Endodermal cell (in vitro differentiated cells): ENCODE measurements around the gene ELP1. TPM values are rescaled to one million over a fixed set of nuclear protein-coding genes. Genes with fewer than 3 reads are reported as not detected.
"Not testable (repeated sequence)": the region's sequence is repeated elsewhere in the genome, so short reads cannot be mapped to it uniquely, and the experiment has no call there.

Experiments
- DNase-seq: peaks from one replicate; pipeline ENCODE4 v3.0.0-alpha.2; 2017
- H3K27ac ChIP-seq: 2 replicates; pipeline ENCODE4 v1.5.1; 2013; ENCODE audit warnings: mild to moderate bottlenecking, low read depth, low read length, moderate library complexity
- H3K27me3 ChIP-seq: 2 replicates; pipeline ENCODE4 v1.6.1; 2013; ENCODE audit warnings: mild to moderate bottlenecking, low read length, moderate library complexity; ENCODE audit not compliant: insufficient read depth, control insufficient read depth, poor library complexity, severe bottlenecking
- H3K36me3 ChIP-seq: 2 replicates; pipeline ENCODE4 v1.7.0; 2013; ENCODE audit warnings: mild to moderate bottlenecking, low read length, moderate library complexity; ENCODE audit not compliant: control insufficient read depth, insufficient read depth
- H3K4me1 ChIP-seq: one replicate; pipeline ENCODE4 v1.7.0; 2013; ENCODE audit warnings: low read length; ENCODE audit not compliant: control insufficient read depth, insufficient read depth
- H3K4me3 ChIP-seq: 2 replicates; pipeline ENCODE4 v1.5.1; 2013; ENCODE audit warnings: mild to moderate bottlenecking, low read length, moderate library complexity
- H3K9ac ChIP-seq: 2 replicates; pipeline ENCODE4 v1.6.1; 2013; ENCODE audit warnings: mild to moderate bottlenecking, low read length, moderate library complexity; ENCODE audit not compliant: poor library complexity, severe bottlenecking; ENCODE audit errors: extremely low read depth
- H3K9me3 ChIP-seq: 2 replicates; pipeline ENCODE4 v1.6.1; 2013; ENCODE audit warnings: mild to moderate bottlenecking, low read length, moderate library complexity; ENCODE audit not compliant: control insufficient read depth
- H3K27ac Mint-ChIP-seq: 2 replicates; pipeline ENCODE4 v1.8.0; 2020; ENCODE audit warnings: mixed read lengths
- H3K27me3 Mint-ChIP-seq: 2 replicates; pipeline ENCODE4 v1.8.0; 2021; ENCODE audit warnings: mild to moderate bottlenecking, mixed read lengths; ENCODE audit not compliant: insufficient read depth
- H3K36me3 Mint-ChIP-seq: 2 replicates; pipeline ENCODE4 v1.8.0; 2020; ENCODE audit warnings: low read depth, mixed read lengths
- H3K4me1 Mint-ChIP-seq: 2 replicates; pipeline ENCODE4 v1.8.0; 2020; ENCODE audit warnings: mixed read lengths
- H3K4me3 Mint-ChIP-seq: 2 replicates; pipeline ENCODE4 v1.8.0; 2020; ENCODE audit warnings: mild to moderate bottlenecking, moderate library complexity, mixed read lengths
- H3K9me3 Mint-ChIP-seq: 2 replicates; pipeline ENCODE4 v1.8.0; 2020; ENCODE audit warnings: mild to moderate bottlenecking, mixed read lengths
- CTCF ChIP-seq: fragments of 200-600 bp; sonication (generic); conservative IDR thresholded peaks from 2 replicates; pipeline ENCODE4 v1.5.0; 2021; ENCODE audit warnings: antibody characterized with exemption, mild to moderate bottlenecking
- WGBS, 2 experiments: methylation state at CpG; one replicate each; pipeline versions ENCODE4 v1.1.5 to v1.1.7; 2013; ENCODE audit warnings: missing lambda C conversion rate in 2 of 2, mixed read lengths in 1 of 2; ENCODE audit not compliant: insufficient coverage in 1 of 2, insufficient read length in 1 of 2; 5-methylcytosine and 5-hydroxymethylcytosine counted together
- total RNA-seq, 2 donors: library from RNA; stranded (reverse); fragmentation: NEBNext Ultra II Directional in 1 of 2; extraction: Animal tissue kit (Norgen Biotek cat#: 25700) in 1 of 2; gene quantifications; 2 replicates in 1 of 2; 3 replicates in 1 of 2; pipeline ENCODE4 v1.2.1, GENCODE V29; 2021

The ELP1 gene
- total RNA-seq, 2 donors from 2014 or later = 32.9 to 37.1 TPM

- no peaks in the 10 kb centered on the region for H3K9me3 Mint-ChIP-seq
- H3K36me3 Mint-ChIP-seq = peaks cover 66% of the 10 kb centered on the region
- Histone ChIP-seq H3K4me1 (no peaks in the 10 kb centered on the region), H3K9me3 (no peaks in the 10 kb centered on the region), H3K9ac (no peak overlapping the region), H3K36me3 (peaks cover 91% of the 10 kb centered on the region), H3K27me3 (no peaks in the 10 kb centered on the region), H3K27ac (no peak overlapping the region), H3K4me3 (no peak overlapping the region)
- H3K4me1 Mint-ChIP-seq = no peaks in the 10 kb centered on the region
- no peak overlapping the region for H3K27ac Mint-ChIP-seq
- DNase-seq = no peak
- TF ChIP-seq CTCF = no peak
- no peak overlapping the region for H3K4me3 Mint-ChIP-seq
- 100% methylated on average over 2 of the region's 2 CpGs; no CpG with 5 or more reads in 1 of the 2 experiments for WGBS, 2 experiments
- H3K27me3 Mint-ChIP-seq = no peaks in the 10 kb centered on the region
Observed at GRCh38 chr9:108897324-108898096, 36.4 kb downstream of the ELP1 start.

- Histone ChIP-seq H3K36me3 (peaks cover 92% of the 10 kb centered on the region), H3K9ac (no peak overlapping the region), H3K9me3 (no peaks in the 10 kb centered on the region), H3K27ac (no peak overlapping the region), H3K4me1 (no peaks in the 10 kb centered on the region), H3K27me3 (no peaks in the 10 kb centered on the region), H3K4me3 (no peak overlapping the region)
- peaks cover 67% of the 10 kb centered on the region for H3K36me3 Mint-ChIP-seq
- no peak overlapping the region for H3K27ac Mint-ChIP-seq
- TF ChIP-seq CTCF = no peak
- 93 to 98% methylated on average over 3 to 4 of the region's 4 CpGs for WGBS, 2 experiments
- H3K27me3 Mint-ChIP-seq = no peaks in the 10 kb centered on the region
- DNase-seq = no peak
- no peaks in the 10 kb centered on the region for H3K4me1 Mint-ChIP-seq
- H3K9me3 Mint-ChIP-seq = no peaks in the 10 kb centered on the region
- no peak overlapping the region for H3K4me3 Mint-ChIP-seq
Observed at GRCh38 chr9:108894225-108894997, 39.5 kb downstream of the ELP1 start.

- Histone ChIP-seq H3K4me3 (no peak overlapping the region), H3K36me3 (peaks cover 68% of the 10 kb centered on the region), H3K27ac (no peak overlapping the region), H3K9ac (no peak overlapping the region), H3K27me3 (no peaks in the 10 kb centered on the region), H3K4me1 (no peaks in the 10 kb centered on the region), H3K9me3 (no peaks in the 10 kb centered on the region)
- Mint-ChIP-seq H3K36me3 (peaks cover 46% of the 10 kb centered on the region), H3K9me3 (no peaks in the 10 kb centered on the region), H3K27me3 (no peaks in the 10 kb centered on the region), H3K4me1 (no peaks in the 10 kb centered on the region), H3K4me3 (no peak overlapping the region), H3K27ac (no peak overlapping the region)
- TF ChIP-seq CTCF = peak; percentile 60
- 90 to 98% methylated on average over 2 to 4 of the region's 4 CpGs for WGBS, 2 experiments
- no peak for DNase-seq
Observed at GRCh38 chr9:108889649-108890067, 44.3 kb downstream of the ELP1 start.

GRCh38 chr9:108886594-108887271 is 47.2 kb downstream of the ELP1 start:
- not testable (repeated sequence) for H3K4me3 Mint-ChIP-seq, H3K4me1 ChIP-seq, DNase-seq, H3K4me1 Mint-ChIP-seq, H3K27ac Mint-ChIP-seq, H3K27me3 ChIP-seq, H3K9me3 Mint-ChIP-seq, H3K27ac ChIP-seq, H3K9ac ChIP-seq, H3K9me3 ChIP-seq, H3K27me3 Mint-ChIP-seq, H3K4me3 ChIP-seq
- 90 to 94% methylated on average over 3 of the region's 3 CpGs for WGBS, 2 experiments
- peaks cover 53% of the 10 kb centered on the region for H3K36me3 ChIP-seq
- H3K36me3 Mint-ChIP-seq = peaks cover 38% of the 10 kb centered on the region
